Esophagus squamous epithelium (tissue), 5 donors: ENCODE data around the gene HES2. TPM values are rescaled to one million over a fixed set of nuclear protein-coding genes. Genes with fewer than 3 reads are reported as not detected.

ENCODE experiments used
- DNase-seq: peaks from one replicate; lab custom pipeline; 2025; lab: John Stamatoyannopoulos, UW
- H3K27ac ChIP-seq, 4 donors: fragments of 200-600 bp; sonication (generic); one replicate each; pipeline ENCODE4 v1.5.1; 2016 to 2019; ENCODE audit warnings: mild to moderate bottlenecking in 1 of 4
- H3K27me3 ChIP-seq, 4 donors: fragments of 200-600 bp; sonication (generic); 1 replicate in 3 of 4; 2 replicates in 1 of 4; pipeline versions ENCODE4 v1.5.1 to v1.6.0; 2017 to 2021; ENCODE audit warnings: antibody characterized with exemption in 1 of 4
- H3K36me3 ChIP-seq, 3 donors: fragments of 200-600 bp; sonication (generic); one replicate each; pipeline ENCODE4 v1.5.1; 2016 to 2019
- H3K4me1 ChIP-seq, 3 donors: fragments of 200-600 bp; sonication (generic); one replicate each; pipeline ENCODE4 v1.5.1; 2017 to 2019
- H3K4me3 ChIP-seq, 4 donors: fragments of 200-600 bp; sonication (generic); 1 replicate in 3 of 4; 2 replicates in 1 of 4; pipeline ENCODE4 v1.5.1; 2016 to 2019; ENCODE audit warnings: mild to moderate bottlenecking in 2 of 4, moderate library complexity in 1 of 4
- H3K9me3 ChIP-seq, 3 donors: fragments of 200-600 bp; sonication (generic); one replicate each; pipeline ENCODE4 v1.5.1; 2016 to 2019
- POLR2A ChIP-seq, 4 donors: fragments of 450-650 bp; IDR thresholded peaks; one replicate each; pipeline ENCODE4 v1.6.1; 2017; ENCODE audit warnings: antibody characterized with exemption in 4 of 4, mild to moderate bottlenecking in 4 of 4, moderate library complexity in 3 of 4
- WGBS, 2 donors: methylation state at CpG; one replicate each; pipeline ENCODE4 v1.1.5; 2018; 5-methylcytosine and 5-hydroxymethylcytosine counted together
- intact Hi-C: fragments of 100-400 bp; cut with DNase I; formaldehyde crosslinking; loops from one replicate; pipeline ENCODE4 v1.15.0; 2022
- total RNA-seq, 4 donors: library from RNA; depleted of rRNA; stranded (reverse); fragments of >200 nt; gene quantifications; one replicate each; pipeline ENCODE4 v1.1.0, GENCODE V29; 2016
- TF ChIP-seq, protein P1 (sequence below), 6 experiments: fragments of 450-650 bp in 4 of 6; fragments of 200-600 bp in 2 of 6; sonication (generic) in 2 of 6; IDR thresholded peaks; one replicate each; pipeline ENCODE4 v1.5.1; 2016 to 2019; ENCODE audit warnings: antibody characterized with exemption in 6 of 6, mild to moderate bottlenecking in 4 of 6, moderate library complexity in 4 of 6
- donor health status: DM: yes; HTN: yes; CAD: no.

Gene HES2
- total RNA-seq, 4 donors from 2014 or later = 40.5 to 51.9 (median 50.2) TPM

DNA sequence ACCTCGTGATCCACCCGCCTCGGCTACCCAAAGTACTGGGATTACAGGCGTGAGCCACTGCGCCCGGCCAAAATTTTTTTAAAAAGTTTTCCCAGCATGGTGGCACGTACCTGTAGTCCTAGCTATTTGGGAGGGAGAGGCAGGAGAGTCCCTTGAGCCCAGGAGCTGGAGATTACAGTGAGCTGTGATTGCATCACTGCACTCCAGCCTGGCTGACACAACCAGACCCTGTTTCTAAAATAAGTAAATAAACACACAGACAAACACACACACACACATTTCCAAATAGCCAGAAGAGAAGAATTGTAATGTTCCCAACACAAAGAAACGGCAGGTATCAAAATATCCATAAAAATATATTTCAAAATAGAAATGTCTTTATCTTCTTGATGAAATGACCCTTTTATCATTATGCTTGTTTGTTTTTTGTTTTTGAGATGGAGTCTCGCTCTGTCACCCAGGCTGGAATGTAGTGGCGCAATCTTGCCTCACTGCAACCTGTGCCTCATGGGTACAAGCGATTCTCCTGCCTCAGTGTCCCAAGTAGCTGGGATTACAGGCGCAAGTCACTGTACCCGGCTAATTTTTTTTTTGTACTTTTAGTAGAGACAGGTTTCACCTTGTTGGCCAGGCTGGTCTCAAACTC is 9.3 kb downstream of the HES2 start:
- intact Hi-C loops = no loop called here

DNA sequence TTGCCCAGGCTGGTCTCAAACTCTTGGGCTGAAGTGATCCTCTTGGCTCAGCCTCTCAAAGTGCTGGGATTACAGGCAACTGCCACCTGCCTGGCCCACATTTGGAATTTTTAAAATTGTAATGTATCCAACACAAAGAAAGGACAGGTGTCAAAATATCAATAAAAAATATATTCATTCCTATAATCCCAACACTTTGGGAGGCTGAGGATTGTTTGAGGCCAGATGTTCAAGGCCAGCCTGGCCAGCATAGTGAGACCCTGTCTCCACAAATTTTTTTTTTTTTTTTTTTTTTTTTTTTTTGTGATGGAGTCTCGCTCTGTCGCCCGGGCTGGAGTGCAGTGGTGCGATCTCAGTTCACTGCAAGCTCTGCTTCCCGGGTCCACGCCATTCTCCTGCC is 10.0 kb downstream of the HES2 start:
- Histone ChIP-seq H3K4me3 (no peak overlapping the region), H3K27ac (no peak overlapping the region), H3K9me3 (no peaks in the 10 kb centered on the region), H3K36me3 (no peaks in the 10 kb centered on the region), H3K27me3 (peaks cover 0 to 47% (median 0%) of the 10 kb centered on the region in 4 donors), H3K4me1 (peaks cover 0 to 30% (median 4%) of the 10 kb centered on the region in 3 donors)
- no peak for TF ChIP-seq POLR2A (IDR thresholded peaks at IDR 0.05)
- TF ChIP-seq, protein P1, sequence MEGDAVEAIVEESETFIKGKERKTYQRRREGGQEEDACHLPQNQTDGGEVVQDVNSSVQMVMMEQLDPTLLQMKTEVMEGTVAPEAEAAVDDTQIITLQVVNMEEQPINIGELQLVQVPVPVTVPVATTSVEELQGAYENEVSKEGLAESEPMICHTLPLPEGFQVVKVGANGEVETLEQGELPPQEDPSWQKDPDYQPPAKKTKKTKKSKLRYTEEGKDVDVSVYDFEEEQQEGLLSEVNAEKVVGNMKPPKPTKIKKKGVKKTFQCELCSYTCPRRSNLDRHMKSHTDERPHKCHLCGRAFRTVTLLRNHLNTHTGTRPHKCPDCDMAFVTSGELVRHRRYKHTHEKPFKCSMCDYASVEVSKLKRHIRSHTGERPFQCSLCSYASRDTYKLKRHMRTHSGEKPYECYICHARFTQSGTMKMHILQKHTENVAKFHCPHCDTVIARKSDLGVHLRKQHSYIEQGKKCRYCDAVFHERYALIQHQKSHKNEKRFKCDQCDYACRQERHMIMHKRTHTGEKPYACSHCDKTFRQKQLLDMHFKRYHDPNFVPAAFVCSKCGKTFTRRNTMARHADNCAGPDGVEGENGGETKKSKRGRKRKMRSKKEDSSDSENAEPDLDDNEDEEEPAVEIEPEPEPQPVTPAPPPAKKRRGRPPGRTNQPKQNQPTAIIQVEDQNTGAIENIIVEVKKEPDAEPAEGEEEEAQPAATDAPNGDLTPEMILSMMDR (IDR thresholded peaks at IDR 0.05) = no peak
- 89 to 100% methylated on average over 1 to 3 of the region's 6 CpGs for WGBS, 2 donors
- intact Hi-C loops = no loop called here
- no peak for DNase-seq

More for the DNA sequence above, 9.3 kb downstream of the HES2 start:
- H3K36me3 ChIP-seq = no peaks in the 10 kb centered on the region
- H3K4me3 ChIP-seq = no peak overlapping the region
- peaks cover 0 to 48% (median 0%) of the 10 kb centered on the region in 4 donors for H3K27me3 ChIP-seq
- no peak overlapping the region for H3K27ac ChIP-seq
- H3K9me3 ChIP-seq = no peaks in the 10 kb centered on the region
- H3K4me1 ChIP-seq = peaks cover 0 to 33% (median 7%) of the 10 kb centered on the region in 3 donors
- DNase-seq = no peak
- no peak for TF ChIP-seq POLR2A (IDR thresholded peaks at IDR 0.05)
- TF ChIP-seq, protein P1 (IDR thresholded peaks at IDR 0.05) = no peak
- WGBS, 2 donors = 86 to 92% methylated on average over 6 to 12 of the region's 13 CpGs

DNA sequence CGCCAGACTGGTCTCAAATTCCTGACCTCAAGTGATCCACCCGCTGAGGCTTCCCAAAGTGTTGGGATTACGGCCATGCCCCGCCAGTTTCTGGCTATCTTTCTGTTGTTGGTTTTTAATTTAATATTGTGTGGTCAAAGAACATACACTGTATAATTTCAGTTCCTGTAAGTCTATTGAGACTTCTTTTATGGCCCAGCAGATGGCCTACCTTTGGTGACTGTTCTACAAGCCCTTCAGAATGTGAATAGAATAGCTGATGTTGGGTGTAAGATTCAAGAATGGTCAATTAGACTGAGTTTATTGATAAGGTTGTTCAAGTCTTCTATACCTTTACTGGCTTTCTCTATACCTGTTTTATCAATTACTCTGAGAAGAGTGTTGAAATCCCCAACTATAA is 10.7 kb downstream of the HES2 start:
- peaks cover 0 to 41% (median 0%) of the 10 kb centered on the region in 4 donors for H3K27me3 ChIP-seq
- intact Hi-C loops = no loop called here

DNA sequence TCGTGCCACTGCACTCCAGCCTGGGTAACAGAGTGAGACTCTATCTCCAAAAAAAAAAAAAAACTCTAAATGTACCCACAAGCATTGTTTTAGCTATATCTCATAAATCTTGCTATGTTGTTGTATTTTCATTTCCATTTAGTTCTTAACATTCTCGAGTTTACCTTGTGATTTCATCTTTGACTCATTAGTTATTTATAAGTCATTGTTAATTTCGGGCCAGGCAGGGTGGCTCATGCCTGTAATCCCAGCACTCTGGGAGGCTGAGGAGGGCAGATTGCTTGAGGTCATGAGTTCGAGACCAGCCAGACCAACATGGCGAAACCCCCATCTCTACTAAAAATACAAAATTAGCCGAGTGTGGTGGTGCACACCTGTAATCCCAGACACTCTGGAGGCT is 11.7 kb downstream of the HES2 start:
- Histone ChIP-seq H3K27me3 (peaks cover 0 to 30% (median 0%) of the 10 kb centered on the region in 4 donors), H3K36me3 (no peaks in the 10 kb centered on the region), H3K4me3 (no peak overlapping the region), H3K9me3 (no peaks in the 10 kb centered on the region), H3K27ac (no peak overlapping the region), H3K4me1 (peaks cover 0 to 18% (median 0%) of the 10 kb centered on the region in 3 donors)
- intact Hi-C loops = no loop called here
- 55 to 74% methylated on average over 6 of the region's 6 CpGs for WGBS, 2 donors
- TF ChIP-seq, protein P1 (IDR thresholded peaks at IDR 0.05) = no peak
- TF ChIP-seq POLR2A (IDR thresholded peaks at IDR 0.05) = no peak
- no peak for DNase-seq

More for the DNA sequence above, 10.7 kb downstream of the HES2 start:
- no peak for TF ChIP-seq POLR2A (IDR thresholded peaks at IDR 0.05)
- TF ChIP-seq, protein P1 (IDR thresholded peaks at IDR 0.05) = peak in 1 of 6 experiments; percentile 7
- WGBS, 2 donors = 72 to 85% methylated on average over 4 of the region's 4 CpGs
- no peaks in the 10 kb centered on the region for H3K36me3 ChIP-seq
- no peak overlapping the region for H3K27ac ChIP-seq
- no peak overlapping the region for H3K4me3 ChIP-seq
- no peak for DNase-seq
- H3K4me1 ChIP-seq = peaks cover 0 to 29% (median 0%) of the 10 kb centered on the region in 3 donors
- H3K9me3 ChIP-seq = no peaks in the 10 kb centered on the region

DNA sequence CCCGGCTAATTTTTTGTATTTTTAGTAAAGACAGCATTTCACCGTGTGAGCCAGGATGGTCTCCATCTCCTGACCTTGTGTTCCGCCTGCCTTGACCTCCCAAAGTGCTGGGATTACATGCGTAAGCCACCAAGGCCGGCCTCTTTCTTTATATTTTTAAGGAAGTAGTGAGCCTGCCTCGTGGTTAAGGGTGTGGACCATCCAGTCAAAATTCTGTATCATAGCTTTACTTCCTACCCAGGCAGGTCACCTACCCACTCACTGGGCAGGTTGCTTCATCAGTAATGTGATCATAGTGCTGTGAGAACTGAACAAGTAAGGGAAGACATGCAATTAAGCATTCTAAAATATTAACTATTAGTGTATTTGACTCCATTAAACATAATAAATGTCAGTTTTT is 18.0 kb downstream of the HES2 start:
- no peak for DNase-seq
- Histone ChIP-seq H3K27me3 (peaks cover 0 to 6% (median 0%) of the 10 kb centered on the region in 4 donors), H3K36me3 (no peaks in the 10 kb centered on the region), H3K27ac (no peak overlapping the region), H3K9me3 (no peaks in the 10 kb centered on the region), H3K4me3 (no peak overlapping the region), H3K4me1 (peaks cover 0 to 9% (median 0%) of the 10 kb centered on the region in 3 donors)
- 53 to 66% methylated on average over 6 of the region's 6 CpGs for WGBS, 2 donors
- intact Hi-C loops = no loop called here
- TF ChIP-seq, protein P1 (IDR thresholded peaks at IDR 0.05) = no peak
- TF ChIP-seq POLR2A (IDR thresholded peaks at IDR 0.05) = no peak
